ENCODE measurements around the gene ERN2.

ERN2 gene

GRCh38 chr16:23683487-23683886 lies 29.5 kb downstream of the ERN2 start:
- DNase-seq = no peak

- DNase-seq = no peak
These were observed 30.8 kb downstream of the ERN2 start for GRCh38 chr16:23682181-23682580.

- no peak for DNase-seq
These were observed 33.1 kb downstream of the ERN2 start for GRCh38 chr16:23679986-23680336.

GRCh38 chr16:23679274-23679985 lies 33.6 kb downstream of the ERN2 start:
- no peak for DNase-seq

GRCh38 chr16:23678430-23679273 lies 34.4 kb downstream of the ERN2 start, which contains the start of gene PLK1:
Gene PLK1, plus strand, starts transcription at chr16:23678889. Its CDS starts 44 bp downstream, at chr16:23678933.
- DNase-seq = peak; percentile 47

- no peak for DNase-seq
These were observed 36.0 kb downstream of the ERN2 start for GRCh38 chr16:23676924-23677480.

GRCh38 chr16:23673971-23674614 lies 38.9 kb downstream of the ERN2 start:
- no peak for DNase-seq

- DNase-seq = no peak
These were observed 42.8 kb downstream of the ERN2 start for GRCh38 chr16:23670137-23670776.

GRCh38 chr16:23668873-23669272 lies 44.1 kb downstream of the ERN2 start:
- DNase-seq = no peak

GRCh38 chr16:23668225-23668624 lies 44.8 kb downstream of the ERN2 start:
- DNase-seq = no peak

GRCh38 chr16:23667355-23667659 lies 45.7 kb downstream of the ERN2 start:
- DNase-seq = no peak

- no peak for DNase-seq
These were observed 46.3 kb downstream of the ERN2 start for GRCh38 chr16:23666571-23667354.

GRCh38 chr16:23663918-23664317 lies 49.1 kb downstream of the ERN2 start:
- DNase-seq = no peak

GRCh38 chr16:23651943-23652468 lies 61.0 kb downstream of the ERN2 start:
- DNase-seq = no peak

GRCh38 chr16:23650674-23651416 lies 62.2 kb downstream of the ERN2 start:
- DNase-seq = no peak

GRCh38 chr16:23642246-23642774 lies 70.7 kb downstream of the ERN2 start:
- no peak for DNase-seq

- peak; percentile 65 for DNase-seq
These were observed 71.9 kb downstream of the ERN2 start, which contains the start of the genes DCTN5 and PALB2 for GRCh38 chr16:23640931-23641765. Gene DCTN5, plus strand, starts transcription at chr16:23641466. Its CDS starts 77 bp downstream, at chr16:23641543. Gene PALB2, minus strand, starts transcription at chr16:23641310. Its CDS starts 153 bp downstream, at chr16:23641157.

GRCh38 chr16:23640615-23640930 lies 72.4 kb downstream of the ERN2 start:
- DNase-seq = no peak
